ENCODE results near the gene KCNQ4.

The KCNQ4 gene

DNA sequence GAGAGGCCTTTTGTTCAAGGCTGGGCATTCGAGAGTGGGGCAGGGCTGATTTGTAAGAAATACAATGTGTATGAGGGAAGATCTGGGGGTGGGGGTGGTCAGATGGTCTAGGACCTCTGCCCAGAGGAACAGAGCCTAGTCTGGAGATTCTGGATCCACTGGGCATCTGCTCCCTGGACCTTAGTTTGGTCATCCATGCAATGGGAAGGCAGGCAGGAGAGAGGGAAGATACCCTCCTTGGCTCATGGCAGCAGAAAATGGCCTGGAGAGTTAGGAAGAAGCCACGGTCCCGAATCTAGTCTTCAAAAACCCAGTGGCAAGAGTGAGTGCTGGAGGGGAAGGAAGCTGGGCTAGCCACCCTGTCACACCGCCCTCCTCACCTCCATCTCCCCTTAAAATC is 39.8 kb downstream of the KCNQ4 start:
- no peak for DNase-seq

DNA sequence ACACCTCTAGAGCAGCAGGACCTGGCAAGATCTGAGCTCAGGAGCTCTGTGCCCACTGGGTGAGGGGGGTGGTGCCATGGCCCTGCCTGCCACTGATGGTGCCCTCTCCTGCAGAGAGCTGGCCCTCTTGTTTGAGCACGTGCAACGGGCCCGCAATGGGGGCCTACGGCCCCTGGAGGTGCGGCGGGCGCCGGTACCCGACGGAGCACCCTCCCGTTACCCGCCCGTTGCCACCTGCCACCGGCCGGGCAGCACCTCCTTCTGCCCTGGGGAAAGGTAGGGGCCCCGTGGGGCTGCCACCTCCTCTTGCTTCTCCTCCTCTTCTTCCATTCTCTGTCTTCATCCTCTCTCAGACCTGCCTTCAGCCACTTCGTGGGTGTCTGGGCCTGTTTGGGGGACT is 40.4 kb downstream of the KCNQ4 start:
- no peak for DNase-seq

DNA sequence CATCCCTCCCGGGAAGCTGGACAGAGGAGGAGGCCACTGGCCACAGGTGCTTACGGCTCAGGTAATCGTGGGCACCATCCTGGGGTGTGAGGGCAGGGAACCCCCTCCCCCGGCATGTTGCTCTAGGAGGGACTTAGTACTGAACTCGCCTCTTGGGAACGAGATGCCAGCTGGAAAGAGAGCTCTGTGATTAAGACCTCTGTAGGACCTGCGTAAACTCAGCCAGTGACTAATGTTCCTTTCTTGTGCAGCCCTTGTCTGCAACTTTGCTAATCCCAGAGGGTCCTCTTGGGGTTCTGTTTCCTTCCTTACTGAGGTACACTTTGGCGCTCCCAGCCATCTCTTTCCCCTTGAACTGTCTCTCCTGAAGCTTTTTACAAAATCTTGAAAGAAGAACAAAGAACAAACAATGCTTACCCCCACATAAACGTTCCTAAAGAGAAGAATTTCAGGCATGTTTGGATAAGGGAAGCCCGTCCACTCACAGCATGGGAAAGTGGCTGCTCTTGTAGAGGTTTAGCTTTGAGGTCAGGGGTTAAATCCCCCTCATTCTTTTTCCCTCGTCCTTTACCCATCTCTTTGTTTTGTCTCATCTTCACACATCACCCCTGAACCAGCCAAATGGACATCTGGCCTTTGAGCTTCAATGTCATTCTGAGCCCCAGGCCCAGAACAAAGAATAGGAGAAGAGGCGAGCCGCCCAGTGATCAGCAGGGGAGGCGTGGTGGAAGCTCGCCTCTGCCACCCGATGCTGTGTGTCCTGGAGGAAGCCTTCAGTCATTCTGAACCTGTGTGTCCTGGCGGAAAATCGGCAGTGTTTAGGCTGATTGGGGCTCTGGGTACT is 41.2 kb downstream of the KCNQ4 start:
- DNase-seq = no peak

DNA sequence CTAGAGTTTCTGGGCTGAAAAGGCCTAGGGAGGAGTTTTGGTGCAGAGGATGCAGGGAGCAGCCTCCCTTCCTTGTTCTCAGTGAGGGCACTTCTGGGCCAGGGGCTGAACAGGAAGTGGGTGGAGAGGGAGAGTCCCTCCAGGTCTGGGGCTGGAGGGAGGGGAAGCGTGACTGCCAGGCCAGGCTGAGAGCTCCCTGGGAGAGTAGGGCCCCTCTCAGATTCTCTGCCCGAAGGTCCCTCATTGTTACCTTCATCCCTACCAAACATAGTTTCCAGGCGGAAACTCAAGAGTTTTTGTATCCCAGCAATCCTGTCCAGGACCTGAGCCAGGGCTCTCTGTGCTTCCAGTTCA is 41.8 kb downstream of the KCNQ4 start:
- DNase-seq = no peak

DNA sequence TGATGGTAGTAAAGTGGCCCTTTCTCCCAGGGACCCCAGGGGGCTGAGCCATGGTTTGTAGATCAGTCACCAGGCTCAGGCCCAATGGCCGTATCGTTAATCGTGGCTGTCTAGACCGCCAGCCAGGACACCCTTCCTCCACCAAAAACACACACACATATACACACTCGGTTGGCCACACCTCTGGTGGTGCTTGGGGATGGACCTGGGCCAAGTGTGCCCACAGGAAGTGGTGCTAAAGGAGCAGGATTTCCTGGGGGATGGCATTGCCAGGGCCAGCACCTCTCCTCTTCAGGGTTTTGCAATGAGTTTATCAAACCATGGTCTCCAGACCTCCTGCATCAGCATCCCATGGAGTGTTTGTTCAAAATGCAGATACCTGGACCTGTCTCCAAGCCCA is 42.4 kb downstream of the KCNQ4 start:
- no peak for DNase-seq

DNA sequence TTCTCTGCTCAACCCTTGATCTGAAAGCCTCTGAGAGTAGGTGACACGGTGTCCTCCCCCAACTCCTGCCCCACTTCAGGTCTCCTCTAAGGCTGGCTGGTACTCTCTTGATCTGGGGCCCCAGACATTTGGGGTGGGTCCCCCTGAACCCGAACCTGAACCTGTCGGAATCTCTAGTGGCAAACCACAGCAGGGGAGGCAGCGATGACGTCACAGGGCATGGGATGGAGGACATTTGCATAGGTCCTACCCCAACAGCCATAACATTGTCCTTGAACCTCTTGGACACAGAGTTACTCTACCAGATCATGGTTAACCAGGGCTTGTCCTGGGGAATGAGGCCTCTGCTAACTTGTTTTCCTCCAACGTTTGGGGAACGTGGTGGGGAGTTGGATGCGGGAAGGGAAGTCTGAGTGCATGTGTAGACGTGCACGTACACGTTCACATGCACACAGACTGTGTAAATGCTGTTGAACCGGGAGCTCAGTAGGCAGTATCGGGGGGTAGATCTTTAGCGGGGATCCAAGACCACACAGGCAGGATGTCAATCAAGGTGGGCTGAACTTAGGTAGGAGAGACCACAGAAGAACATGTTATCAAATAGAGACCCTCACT is 46.2 kb downstream of the KCNQ4 start:
- no peak for DNase-seq

DNA sequence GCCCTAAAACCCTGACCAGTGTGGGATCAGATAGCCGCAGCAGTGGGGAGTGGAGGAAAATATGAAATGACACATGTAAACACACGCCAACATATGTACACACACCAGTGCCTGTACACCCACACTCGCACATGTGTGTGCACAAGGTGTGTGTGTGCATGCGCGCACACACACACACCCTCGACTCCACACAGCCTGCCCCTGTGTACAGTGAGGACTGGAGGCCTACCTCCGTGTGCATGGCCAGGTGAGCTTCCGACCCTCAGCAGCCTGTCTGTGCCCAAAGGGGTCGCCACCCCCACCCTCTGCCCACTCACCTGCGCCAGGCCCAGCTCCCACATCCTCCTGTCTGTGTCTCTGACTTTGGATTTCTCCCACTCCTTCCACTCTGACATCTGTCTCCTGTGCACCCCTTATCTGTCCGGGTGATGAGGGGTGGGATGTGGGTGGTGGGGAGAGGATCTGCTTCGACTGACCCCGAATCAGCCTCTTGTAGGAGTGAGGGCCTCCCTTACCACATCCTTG is 46.9 kb downstream of the KCNQ4 start:
- DNase-seq = no peak

DNA sequence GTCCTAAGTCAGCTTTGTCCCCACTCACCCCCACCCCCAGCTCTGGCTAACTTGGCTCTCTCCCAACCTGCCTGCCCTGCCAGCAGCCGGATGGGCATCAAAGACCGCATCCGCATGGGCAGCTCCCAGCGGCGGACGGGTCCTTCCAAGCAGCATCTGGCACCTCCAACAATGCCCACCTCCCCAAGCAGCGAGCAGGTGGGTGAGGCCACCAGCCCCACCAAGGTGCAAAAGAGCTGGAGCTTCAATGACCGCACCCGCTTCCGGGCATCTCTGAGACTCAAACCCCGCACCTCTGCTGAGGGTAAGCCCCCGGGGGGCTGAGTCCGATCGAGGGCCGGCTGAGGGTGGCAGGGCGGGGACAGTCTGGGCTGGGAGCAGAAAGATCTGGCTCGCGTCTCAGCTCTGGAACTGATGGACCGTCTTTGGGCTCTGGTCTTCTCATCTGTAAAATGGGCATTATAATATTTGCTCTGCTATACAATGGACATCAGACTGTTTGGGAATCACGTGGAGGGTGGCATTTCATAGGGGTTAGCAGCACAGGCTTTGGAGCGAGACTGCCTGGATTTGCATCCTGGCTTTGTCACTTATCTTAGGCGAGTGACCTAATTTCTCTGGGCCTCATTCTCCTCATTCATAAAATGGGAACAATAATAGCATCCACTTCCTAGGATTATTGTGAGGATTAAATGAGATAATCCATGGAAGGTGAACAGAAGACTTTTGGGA is 47.6 kb downstream of the KCNQ4 start:
- DNase-seq = no peak

DNA sequence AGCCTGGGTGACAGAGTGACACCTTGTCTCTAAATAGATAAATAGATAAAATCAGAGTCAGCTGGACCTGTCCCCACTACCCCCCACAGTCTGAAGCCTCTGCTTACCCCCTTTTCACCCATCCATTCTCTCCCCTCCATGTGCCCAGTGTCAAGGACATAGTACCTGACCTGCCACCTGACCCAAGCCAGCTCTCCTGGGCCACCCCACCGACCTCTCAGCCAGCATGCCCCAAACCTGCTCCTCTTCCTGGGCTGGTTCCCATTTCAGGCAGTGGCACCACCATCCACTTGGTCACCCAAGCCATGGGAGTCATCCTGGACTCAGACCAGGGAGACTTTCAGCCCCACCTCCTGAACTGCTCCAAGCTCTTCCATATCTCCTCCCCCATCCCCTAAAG is 50.4 kb downstream of the KCNQ4 start:
- no peak for DNase-seq

DNA sequence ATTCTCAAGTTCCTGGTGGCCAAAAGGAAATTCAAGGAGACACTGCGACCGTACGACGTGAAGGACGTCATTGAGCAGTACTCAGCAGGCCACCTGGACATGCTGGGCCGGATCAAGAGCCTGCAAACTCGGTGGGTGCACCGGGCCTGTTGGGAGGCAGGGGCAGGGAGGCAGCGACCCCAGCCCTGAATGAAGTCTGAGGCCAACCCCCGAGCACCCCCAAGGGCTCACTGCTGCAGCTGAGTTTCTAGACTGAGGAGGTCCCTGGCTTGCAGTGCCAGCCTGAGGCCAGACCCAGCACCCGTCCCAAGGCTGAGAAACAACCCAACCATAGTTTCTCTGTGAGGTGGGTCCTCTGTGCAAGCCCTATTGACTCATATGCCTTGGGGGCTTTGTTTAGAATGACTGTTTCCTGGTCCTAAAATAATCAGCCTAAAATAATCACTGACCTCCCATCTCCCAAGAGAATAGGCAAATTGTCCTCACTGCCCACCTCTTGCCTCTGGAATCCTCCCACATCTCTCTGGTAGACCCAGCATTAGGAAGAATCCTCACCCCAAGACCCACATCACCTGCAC is 51.5 kb downstream of the KCNQ4 start:
- DNase-seq = no peak

DNA sequence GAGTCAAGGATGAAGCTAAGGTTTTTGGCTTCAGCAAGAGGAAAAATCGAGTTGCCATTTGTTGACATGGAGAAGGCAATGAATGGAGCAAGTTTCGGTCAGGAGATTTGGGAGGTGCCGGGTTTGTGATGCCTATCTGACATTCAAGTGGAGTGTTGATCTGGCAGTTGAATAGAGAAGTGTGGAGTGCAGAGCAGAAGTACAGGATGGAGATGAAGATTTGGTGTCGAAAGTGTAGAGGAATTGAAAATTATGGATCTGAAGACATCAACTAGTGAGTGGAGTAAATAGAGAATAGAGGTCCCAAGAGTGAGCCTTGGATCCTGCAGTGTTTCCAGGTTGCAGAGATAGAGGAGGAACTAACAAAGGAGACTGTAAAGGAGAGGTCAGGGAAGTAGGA is 52.7 kb downstream of the KCNQ4 start:
- no peak for DNase-seq

DNA sequence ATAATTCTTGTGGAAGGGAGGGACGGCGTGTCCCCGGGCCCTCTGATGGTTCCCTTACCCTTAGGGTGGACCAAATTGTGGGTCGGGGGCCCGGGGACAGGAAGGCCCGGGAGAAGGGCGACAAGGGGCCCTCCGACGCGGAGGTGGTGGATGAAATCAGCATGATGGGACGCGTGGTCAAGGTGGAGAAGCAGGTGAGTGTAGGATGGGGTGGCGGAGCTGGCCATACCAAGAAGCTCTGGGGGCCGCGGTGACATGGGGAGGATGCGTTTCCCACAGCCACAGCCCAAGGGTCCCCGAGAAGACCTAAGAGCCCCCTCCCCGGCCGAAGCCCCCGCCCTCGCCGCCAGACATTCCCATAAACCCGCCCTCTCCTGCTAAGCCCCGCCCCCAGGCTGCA is 54.0 kb downstream of the KCNQ4 start:
- DNase-seq = no peak

DNA sequence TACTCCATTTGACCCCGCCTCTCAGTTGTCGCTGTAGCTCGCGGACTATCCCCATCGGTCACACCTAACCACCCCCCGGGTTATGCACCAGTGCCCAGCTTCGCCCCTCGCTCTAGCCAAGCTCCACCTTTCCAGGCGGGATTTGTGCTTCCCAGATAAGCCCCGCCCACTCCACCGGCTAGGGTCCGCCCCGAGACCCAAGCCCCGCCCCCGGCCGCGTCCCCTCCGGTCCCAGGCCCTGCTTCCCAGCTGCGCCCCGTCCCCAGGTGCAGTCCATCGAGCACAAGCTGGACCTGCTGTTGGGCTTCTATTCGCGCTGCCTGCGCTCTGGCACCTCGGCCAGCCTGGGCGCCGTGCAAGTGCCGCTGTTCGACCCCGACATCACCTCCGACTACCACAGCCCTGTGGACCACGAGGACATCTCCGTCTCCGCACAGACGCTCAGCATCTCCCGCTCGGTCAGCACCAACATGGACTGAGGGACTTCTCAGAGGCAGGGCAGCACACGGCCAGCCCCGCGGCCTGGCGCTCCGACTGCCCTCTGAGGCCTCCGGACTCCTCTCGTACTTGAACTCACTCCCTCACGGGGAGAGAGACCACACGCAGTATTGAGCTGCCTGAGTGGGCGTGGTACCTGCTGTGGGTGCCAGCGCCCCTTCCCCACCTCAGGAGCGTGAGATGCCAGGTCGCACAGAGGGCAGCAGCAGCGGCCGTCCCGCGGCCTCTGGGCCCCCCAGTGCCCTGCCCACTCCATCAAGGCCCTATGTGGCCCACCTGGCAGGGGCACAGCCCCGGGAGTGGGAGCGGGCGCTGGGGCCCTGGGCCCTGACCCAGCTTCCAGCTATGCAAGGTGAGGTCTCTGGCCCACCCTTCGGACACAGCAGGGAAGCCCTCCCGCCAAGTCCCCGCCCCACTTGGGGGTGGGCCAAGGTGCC is 54.7 kb downstream of the KCNQ4 start:
- no peak for DNase-seq

DNA sequence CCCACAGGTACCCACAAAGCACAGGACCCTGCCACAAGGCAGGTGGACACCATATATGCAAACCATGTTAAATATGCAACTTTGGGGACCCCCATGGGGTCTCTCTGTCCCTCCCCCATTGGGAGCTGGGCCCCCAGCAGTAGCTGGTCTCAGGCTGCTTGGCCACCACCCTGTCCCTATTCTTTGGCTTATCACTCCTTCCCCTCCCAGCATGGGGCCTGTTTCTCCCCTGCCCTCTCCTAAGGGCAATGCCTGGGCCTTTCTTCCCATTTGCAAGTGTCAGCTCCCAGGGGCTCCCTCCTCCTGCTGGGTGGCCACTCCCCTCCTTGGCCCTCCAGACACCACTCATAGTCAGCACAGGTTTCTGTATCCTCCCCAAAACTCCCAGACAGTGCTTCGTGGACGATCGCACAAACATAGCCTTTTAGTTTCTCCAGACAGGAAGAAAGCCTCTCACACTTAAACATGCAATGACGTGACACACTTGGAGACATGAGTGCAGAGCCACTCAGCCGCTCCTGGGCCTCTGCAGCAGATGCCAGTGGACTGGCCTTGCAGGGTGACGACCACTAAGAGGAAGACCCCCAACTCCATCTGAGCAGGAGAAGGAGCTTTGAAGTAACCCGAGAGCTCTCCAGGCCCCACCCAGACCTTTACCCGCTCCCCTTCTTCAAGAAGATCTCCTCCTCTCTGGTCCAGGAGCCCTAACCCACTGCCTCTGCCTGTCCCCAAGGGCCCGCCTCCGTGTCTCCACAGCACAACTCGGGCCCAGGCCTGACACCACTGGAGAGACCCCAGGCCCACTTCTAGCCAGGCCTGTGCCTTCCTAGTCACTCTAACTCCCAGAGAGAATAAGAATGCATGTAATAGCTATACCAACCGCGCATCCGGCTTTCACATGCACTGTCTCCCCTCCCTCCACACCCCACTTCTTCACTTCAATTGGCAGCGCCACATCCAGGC is 55.7 kb downstream of the KCNQ4 start:
- no peak for DNase-seq

DNA sequence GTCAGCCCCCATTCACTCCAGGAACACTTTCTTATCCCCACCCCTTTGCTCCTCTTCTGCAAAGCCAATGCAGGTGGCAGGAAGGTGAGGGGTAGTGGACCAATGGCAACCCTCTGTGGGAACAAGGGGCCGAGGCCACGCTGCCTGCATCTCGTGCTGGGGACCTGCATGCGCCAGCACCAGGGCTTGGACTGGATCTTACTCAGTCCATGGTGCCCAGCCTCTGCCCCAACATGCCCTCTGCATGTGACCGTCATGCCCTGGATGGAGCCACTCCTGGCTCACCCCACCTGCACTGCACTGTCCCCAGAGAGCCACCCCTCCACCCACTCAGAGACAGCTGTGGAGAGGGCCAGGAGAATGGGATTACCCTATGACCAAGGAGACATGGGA is 56.4 kb downstream of the KCNQ4 start:
- DNase-seq = no peak

DNA sequence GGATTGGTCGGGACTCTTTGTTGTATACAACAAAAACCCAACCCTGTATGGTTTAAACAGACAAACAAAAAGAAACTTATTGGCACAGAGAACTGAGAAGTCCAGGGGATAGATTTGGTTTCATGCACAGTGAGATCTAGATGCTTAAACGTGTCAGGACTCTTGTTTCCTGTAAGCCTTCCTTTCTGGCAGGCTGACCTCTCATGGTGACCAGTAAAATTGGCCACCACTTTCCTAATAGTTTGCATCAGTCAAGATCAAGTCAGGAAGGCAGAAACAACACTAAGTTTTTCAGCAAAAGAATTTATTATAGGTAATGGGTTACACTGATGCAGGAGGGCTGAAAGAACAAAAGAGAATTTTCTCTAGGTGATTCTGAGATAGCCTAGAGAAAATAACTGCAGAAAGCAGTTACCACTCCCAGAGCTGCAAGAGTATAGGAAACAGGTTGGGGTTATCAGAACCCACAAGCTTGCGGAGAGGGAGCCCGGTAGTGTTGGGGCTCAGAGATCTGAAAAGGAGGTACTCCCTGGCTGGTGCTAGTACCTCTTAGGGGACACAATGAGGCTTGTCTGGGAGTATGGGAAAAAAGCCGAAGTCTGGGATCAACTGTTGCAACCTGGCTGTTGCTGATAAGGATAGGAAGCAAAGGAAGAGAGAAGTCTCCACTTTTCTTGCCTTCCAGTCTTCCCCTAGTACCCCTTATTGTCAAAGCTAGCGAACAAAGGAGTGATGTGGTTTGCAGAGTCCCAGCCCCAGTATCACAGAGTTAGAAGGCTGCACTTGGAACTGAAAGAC is 57.1 kb downstream of the KCNQ4 start:
- DNase-seq = no peak

DNA sequence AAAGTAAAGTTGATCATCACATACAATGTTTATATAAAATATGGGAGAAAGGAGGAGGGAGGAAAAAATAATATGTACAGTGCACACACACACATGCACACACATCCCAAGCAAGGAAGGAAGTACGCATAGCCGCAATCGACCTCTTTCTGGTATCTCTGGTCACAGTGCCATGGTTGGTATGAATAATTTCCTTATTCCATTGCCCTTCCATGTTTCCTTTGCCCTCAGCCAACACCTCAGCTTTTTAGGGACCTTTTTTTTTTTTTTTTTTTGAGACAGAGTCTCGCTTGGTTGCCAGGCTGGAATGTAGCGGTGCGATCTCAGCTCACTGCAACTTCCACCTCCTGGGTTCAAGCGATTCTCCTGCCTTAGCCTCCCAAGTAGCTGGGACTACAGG is 58.0 kb downstream of the KCNQ4 start:
- no peak for DNase-seq

DNA sequence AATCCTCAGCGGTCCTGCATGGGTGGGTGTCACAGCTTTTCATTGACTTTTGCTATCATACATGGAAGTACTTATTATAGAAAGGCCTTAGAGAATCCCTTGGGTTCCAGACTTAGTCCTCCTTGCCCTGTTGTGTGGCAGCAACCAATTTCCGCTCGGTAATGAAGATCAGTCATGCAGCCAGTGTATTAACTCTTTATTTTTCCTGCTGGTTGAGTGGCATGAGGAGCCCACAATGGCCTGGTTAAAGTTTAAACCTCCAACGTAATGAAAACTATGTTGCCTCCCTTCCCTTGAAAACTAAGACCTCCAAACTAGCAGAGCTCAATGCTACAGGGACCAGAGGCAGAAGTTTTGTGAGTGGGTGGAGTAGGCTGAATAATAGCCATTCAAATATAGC is 58.6 kb downstream of the KCNQ4 start:
- no peak for DNase-seq

DNA sequence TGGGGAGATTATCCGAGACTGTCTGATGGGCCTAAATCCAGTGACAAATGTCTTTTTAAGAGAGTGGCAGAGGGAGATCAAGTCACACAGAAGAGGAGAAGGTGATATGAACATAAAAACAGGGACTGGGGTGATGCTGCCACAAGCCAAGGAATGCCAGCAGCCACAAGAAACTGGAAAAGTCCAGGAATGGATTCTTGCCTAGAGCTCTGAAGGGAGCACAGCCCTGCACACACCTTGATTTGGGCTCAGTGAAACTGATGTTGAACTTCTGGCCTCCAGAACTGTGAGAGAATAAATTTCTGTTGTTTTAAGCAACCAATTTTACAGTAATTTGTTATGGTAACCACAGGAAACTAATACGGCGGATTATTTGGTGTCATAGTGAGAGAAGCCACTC is 59.1 kb downstream of the KCNQ4 start:
- no peak for DNase-seq

DNA sequence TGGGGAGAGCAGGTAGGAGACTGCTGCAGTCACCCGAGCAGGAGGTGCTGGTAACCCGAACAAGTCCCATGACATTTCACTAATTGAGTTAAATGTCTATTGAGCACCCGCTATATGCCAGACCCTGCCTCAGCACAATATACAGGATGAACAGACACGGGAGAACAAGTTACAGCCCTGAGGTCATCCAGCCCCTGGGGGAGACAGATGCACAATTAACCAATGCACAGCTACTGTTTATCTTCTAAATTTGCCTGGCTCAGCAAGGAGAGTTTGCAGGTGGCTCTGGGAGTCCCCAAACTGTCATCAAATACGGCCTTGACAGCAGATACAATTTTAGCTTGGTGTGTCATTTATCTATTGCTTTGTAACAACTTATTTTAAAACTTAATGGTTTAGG is 60.5 kb downstream of the KCNQ4 start:
- no peak for DNase-seq

Measured in activated naive CD4-positive, alpha-beta T cell treated with Interleukin-2 at 50 U/mL for 16 hours (primary cell).